Measurements from ENCODE around the gene ANKMY1.

Gene ANKMY1

DNA sequence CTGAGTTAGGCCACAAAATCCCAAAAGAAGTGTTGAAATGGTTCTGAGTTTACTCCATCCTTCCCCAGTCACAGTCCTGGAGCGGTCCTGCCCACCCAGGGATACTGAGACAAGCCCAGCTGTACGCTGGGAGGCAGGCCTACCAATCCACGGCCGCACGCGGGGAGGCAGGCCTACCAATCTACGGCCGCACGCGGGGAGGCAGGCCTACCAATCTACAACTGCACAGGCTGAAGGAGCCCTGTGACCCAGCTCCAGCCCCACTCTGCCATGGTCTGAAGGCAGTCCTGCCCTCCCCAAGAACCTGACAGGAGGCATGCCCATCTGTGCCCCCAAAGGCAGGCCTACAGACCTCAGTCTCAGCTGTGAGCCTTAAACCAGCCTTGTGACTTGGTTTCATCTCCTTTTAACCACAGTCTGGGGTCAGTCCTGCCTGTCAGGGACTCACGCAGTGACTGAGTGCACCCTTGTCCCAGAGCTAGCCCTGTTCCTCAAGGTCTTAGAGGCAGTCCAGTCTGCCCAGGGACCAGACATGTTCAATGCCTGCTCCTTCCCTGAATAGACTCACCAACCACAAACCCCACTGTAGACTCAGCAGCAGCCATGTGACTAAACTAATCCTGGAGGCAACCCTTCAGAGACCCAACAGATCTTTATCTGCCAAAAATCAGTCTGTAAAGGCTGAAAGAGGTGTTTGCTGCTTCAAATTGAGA, 85.6 kb downstream of the ANKMY1 start:
- DNase-seq (ENCODE audit: low read depth in 1 of 2, low spot score in 1 of 2) = no peak
- Histone ChIP-seq H3K4me3 (replicated peaks; ENCODE audit: insufficient read depth, low read length) (no peak overlapping the region), H3K27ac (replicated peaks) (no peak overlapping the region), H3K27me3 (ENCODE audit: insufficient read depth, poor library complexity, severe bottlenecking) (no peaks in the 10 kb centered on the region)
- TF ChIP-seq SPI1 (IDR thresholded peaks at IDR 0.05; ENCODE audit: borderline replicate concordance, low read depth) = no peak
- TF ChIP-seq, protein P1, sequence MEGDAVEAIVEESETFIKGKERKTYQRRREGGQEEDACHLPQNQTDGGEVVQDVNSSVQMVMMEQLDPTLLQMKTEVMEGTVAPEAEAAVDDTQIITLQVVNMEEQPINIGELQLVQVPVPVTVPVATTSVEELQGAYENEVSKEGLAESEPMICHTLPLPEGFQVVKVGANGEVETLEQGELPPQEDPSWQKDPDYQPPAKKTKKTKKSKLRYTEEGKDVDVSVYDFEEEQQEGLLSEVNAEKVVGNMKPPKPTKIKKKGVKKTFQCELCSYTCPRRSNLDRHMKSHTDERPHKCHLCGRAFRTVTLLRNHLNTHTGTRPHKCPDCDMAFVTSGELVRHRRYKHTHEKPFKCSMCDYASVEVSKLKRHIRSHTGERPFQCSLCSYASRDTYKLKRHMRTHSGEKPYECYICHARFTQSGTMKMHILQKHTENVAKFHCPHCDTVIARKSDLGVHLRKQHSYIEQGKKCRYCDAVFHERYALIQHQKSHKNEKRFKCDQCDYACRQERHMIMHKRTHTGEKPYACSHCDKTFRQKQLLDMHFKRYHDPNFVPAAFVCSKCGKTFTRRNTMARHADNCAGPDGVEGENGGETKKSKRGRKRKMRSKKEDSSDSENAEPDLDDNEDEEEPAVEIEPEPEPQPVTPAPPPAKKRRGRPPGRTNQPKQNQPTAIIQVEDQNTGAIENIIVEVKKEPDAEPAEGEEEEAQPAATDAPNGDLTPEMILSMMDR (IDR thresholded peaks at IDR 0.05; ENCODE audit: insufficient read depth, low read length) = no peak
- no peak for TF ChIP-seq POLR2AphosphoS5 (IDR thresholded peaks at IDR 0.05; ENCODE audit: low read depth)
- TF ChIP-seq, protein P2, sequence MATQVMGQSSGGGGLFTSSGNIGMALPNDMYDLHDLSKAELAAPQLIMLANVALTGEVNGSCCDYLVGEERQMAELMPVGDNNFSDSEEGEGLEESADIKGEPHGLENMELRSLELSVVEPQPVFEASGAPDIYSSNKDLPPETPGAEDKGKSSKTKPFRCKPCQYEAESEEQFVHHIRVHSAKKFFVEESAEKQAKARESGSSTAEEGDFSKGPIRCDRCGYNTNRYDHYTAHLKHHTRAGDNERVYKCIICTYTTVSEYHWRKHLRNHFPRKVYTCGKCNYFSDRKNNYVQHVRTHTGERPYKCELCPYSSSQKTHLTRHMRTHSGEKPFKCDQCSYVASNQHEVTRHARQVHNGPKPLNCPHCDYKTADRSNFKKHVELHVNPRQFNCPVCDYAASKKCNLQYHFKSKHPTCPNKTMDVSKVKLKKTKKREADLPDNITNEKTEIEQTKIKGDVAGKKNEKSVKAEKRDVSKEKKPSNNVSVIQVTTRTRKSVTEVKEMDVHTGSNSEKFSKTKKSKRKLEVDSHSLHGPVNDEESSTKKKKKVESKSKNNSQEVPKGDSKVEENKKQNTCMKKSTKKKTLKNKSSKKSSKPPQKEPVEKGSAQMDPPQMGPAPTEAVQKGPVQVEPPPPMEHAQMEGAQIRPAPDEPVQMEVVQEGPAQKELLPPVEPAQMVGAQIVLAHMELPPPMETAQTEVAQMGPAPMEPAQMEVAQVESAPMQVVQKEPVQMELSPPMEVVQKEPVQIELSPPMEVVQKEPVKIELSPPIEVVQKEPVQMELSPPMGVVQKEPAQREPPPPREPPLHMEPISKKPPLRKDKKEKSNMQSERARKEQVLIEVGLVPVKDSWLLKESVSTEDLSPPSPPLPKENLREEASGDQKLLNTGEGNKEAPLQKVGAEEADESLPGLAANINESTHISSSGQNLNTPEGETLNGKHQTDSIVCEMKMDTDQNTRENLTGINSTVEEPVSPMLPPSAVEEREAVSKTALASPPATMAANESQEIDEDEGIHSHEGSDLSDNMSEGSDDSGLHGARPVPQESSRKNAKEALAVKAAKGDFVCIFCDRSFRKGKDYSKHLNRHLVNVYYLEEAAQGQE (IDR thresholded peaks at IDR 0.05; ENCODE audit: insufficient replicate concordance, low read depth) = no peak
- no peak for TF ChIP-seq GABPA (IDR thresholded peaks at IDR 0.05; ENCODE audit: low read depth)

- no peak for TF ChIP-seq SPI1 (IDR thresholded peaks at IDR 0.05; ENCODE audit: borderline replicate concordance, low read depth)
- TF ChIP-seq POLR2AphosphoS5 (IDR thresholded peaks at IDR 0.05; ENCODE audit: low read depth) = no peak
- TF ChIP-seq, protein P2 (IDR thresholded peaks at IDR 0.05; ENCODE audit: insufficient replicate concordance, low read depth) = no peak
- TF ChIP-seq, protein P1 (IDR thresholded peaks at IDR 0.05; ENCODE audit: insufficient read depth, low read length) = no peak
- no peak for TF ChIP-seq GABPA (IDR thresholded peaks at IDR 0.05; ENCODE audit: low read depth)
- no peak overlapping the region for H3K27ac ChIP-seq (replicated peaks)
- H3K27me3 ChIP-seq (ENCODE audit: insufficient read depth, poor library complexity, severe bottlenecking) = no peaks in the 10 kb centered on the region
- no peak for DNase-seq (ENCODE audit: low read depth in 1 of 2, low spot score in 1 of 2)
- H3K4me3 ChIP-seq (replicated peaks; ENCODE audit: insufficient read depth, low read length) = no peak overlapping the region
Observed at GRCh38 chr2:240469740-240470139, 88.0 kb downstream of the ANKMY1 start.

GRCh38 chr2:240469239-240469636, 88.5 kb downstream of the ANKMY1 start:
- no peaks in the 10 kb centered on the region for H3K27me3 ChIP-seq (ENCODE audit: insufficient read depth, poor library complexity, severe bottlenecking)
- TF ChIP-seq, protein P1 (IDR thresholded peaks at IDR 0.05; ENCODE audit: insufficient read depth, low read length) = no peak
- TF ChIP-seq, protein P2 (IDR thresholded peaks at IDR 0.05; ENCODE audit: insufficient replicate concordance, low read depth) = no peak
- TF ChIP-seq SPI1 (IDR thresholded peaks at IDR 0.05; ENCODE audit: borderline replicate concordance, low read depth) (no peak), GABPA (IDR thresholded peaks at IDR 0.05; ENCODE audit: low read depth) (no peak), POLR2AphosphoS5 (IDR thresholded peaks at IDR 0.05; ENCODE audit: low read depth) (no peak)
- no peak for DNase-seq (ENCODE audit: low read depth in 1 of 2, low spot score in 1 of 2)
- no peak overlapping the region for H3K27ac ChIP-seq (replicated peaks)
- H3K4me3 ChIP-seq (replicated peaks; ENCODE audit: insufficient read depth, low read length) = no peak overlapping the region
